ENCODE measurements around the gene CACNA2D3.

The CACNA2D3 gene

DNA sequence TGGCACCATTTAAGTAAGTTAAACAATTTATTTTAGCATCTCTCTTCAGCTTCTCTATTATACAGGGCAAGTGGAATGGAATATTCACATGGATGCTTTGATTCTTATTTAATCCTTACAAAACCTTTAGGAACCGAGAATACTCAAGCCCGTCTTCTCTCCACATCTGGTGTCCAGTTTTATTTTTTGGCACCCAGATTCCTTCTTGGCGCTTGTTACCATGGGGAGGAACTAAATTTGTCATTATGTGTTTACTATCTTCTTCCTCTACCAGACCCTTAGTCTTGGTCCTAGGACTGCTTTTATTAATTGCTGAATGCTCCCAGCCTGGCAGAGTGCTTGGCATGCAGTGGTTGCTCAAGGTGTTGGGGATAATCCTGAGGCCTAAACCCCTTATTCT lies 138.8 kb downstream of the CACNA2D3 start:
- Histone ChIP-seq H3K27ac (no peak overlapping the region), H3K4me3 (no peak overlapping the region), H3K36me3 (no peaks in the 10 kb centered on the region), H3K9me3 (no peaks in the 10 kb centered on the region), H3K4me1 (no peaks in the 10 kb centered on the region), H3K27me3 (peaks cover 0 to 6% of the 10 kb centered on the region in 2 donors)
- no peak for DNase-seq
- intact Hi-C loops (cut with DNase I; ENCODE audit: low total_unique reads) = no loop called here
- TF ChIP-seq, protein P1, sequence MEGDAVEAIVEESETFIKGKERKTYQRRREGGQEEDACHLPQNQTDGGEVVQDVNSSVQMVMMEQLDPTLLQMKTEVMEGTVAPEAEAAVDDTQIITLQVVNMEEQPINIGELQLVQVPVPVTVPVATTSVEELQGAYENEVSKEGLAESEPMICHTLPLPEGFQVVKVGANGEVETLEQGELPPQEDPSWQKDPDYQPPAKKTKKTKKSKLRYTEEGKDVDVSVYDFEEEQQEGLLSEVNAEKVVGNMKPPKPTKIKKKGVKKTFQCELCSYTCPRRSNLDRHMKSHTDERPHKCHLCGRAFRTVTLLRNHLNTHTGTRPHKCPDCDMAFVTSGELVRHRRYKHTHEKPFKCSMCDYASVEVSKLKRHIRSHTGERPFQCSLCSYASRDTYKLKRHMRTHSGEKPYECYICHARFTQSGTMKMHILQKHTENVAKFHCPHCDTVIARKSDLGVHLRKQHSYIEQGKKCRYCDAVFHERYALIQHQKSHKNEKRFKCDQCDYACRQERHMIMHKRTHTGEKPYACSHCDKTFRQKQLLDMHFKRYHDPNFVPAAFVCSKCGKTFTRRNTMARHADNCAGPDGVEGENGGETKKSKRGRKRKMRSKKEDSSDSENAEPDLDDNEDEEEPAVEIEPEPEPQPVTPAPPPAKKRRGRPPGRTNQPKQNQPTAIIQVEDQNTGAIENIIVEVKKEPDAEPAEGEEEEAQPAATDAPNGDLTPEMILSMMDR (IDR thresholded peaks at IDR 0.05) = no peak

DNA sequence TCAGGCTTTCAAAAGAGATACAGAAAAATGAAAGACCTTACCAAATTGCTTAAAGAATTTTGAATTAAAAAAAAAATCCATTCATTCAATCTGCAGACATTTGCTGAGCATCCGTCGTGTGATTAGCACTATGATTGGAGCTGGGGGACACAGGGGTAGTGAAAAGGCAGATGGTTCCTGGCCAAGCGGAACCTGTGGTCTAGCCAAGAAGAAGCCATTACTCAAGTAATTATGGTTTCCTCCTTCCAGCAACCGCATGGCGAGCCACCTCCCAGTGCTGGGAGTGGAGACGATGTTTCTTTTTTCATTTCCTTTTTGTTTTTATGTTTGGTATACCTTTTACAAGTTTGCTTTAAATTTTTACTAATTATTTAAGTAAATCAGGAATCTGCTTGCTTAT lies 140.2 kb downstream of the CACNA2D3 start:
- Histone ChIP-seq H3K4me3 (no peak overlapping the region), H3K4me1 (no peaks in the 10 kb centered on the region), H3K36me3 (no peaks in the 10 kb centered on the region), H3K9me3 (no peaks in the 10 kb centered on the region), H3K27me3 (peaks cover 0 to 6% of the 10 kb centered on the region in 2 donors), H3K27ac (no peak overlapping the region)
- TF ChIP-seq, protein P1 (IDR thresholded peaks at IDR 0.05) = no peak
- intact Hi-C loops (cut with DNase I; ENCODE audit: low total_unique reads) = no loop called here
- DNase-seq = peak in 1 of 2 donors; percentile 20

DNA sequence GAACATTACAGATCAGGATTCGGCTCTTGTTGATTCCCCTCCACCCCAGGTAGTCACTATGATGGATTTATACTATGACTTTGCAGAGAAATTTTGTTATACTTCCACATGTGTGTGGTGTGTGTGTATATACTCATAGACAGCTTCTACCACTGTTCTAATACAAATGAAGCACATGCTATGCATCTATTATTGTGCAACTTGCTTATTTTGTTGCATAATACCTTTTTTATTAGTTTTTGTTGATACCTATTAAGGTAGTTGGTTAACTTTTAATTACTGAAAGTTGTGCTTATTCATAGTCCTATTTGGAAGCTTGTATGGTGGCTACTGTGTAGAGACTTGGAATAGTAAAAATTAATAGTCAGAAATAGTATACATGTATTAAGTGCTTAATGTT lies 140.6 kb downstream of the CACNA2D3 start:
- peaks cover 0 to 6% of the 10 kb centered on the region in 2 donors for H3K27me3 ChIP-seq
- H3K27ac ChIP-seq = no peak overlapping the region
- TF ChIP-seq, protein P1 (IDR thresholded peaks at IDR 0.05) = no peak
- DNase-seq = no peak
- no peak overlapping the region for H3K4me3 ChIP-seq
- no peaks in the 10 kb centered on the region for H3K4me1 ChIP-seq
- intact Hi-C loops (cut with DNase I; ENCODE audit: low total_unique reads) = no loop called here
- H3K36me3 ChIP-seq = no peaks in the 10 kb centered on the region
- H3K9me3 ChIP-seq = no peaks in the 10 kb centered on the region

DNA sequence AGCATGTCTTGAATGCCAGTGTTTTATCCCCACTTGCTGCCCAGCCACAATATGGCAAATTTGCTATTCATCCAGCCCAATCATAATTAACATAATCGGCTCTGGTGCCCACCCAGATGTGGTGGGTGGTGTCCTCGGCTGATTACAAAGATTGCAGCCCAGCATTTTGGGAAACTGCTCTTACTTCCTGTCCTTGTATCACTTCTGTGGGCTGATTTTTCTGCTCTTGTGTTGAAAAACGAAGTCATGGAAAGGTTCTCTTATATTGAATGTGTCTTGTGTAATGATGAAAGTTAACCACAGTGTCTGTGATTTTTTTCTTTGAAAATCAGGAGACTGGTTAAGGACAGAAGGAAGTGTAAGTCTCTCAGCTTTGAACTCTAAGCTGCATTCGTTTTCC lies 141.7 kb downstream of the CACNA2D3 start:
- H3K4me1 ChIP-seq = no peaks in the 10 kb centered on the region
- no peak overlapping the region for H3K4me3 ChIP-seq
- intact Hi-C loops (cut with DNase I; ENCODE audit: low total_unique reads) = no loop called here
- H3K9me3 ChIP-seq = no peaks in the 10 kb centered on the region
- no peak overlapping the region for H3K27ac ChIP-seq
- DNase-seq = no peak
- H3K27me3 ChIP-seq = peaks cover 0 to 3% of the 10 kb centered on the region in 2 donors
- H3K36me3 ChIP-seq = no peaks in the 10 kb centered on the region
- TF ChIP-seq, protein P1 (IDR thresholded peaks at IDR 0.05) = no peak

DNA sequence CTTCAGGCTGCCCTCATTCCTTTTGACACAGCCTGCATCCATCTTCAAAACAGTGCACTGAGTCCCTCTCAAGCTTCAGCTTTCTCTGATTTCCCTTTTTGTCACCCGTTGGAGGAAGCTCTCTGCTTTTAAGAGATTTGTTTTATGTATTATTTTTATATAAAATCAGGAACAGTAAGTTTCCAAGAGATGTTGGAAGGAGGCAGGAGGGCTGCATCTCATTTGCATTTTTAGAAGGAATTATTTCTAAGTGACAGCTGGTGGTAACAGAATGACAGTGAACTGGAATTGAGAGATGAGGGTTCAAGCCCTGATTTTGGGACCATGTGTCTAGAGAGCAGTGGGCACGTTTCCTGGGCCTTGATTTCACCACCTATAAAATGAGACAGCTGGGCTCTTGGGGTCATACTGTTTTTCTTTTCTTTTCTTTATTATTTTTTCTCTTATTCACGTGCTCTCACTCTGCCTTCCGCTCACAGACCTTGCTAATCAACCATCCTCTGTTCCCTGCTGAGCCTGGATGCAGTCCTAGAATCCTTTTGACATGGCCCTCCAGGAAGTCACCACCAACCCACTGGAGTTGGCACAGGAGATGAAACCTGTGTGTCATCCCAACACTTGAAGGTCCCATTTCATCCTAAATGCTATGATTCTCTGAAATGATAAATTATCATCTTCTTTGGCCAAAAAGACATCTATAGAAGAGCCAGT lies 148.6 kb downstream of the CACNA2D3 start:
- intact Hi-C loops (cut with DNase I; ENCODE audit: low total_unique reads) = no loop called here
- Histone ChIP-seq H3K27me3 (no peaks in the 10 kb centered on the region), H3K36me3 (no peaks in the 10 kb centered on the region), H3K4me3 (no peak overlapping the region), H3K4me1 (no peaks in the 10 kb centered on the region), H3K27ac (no peak overlapping the region), H3K9me3 (no peaks in the 10 kb centered on the region)
- no peak for DNase-seq
- TF ChIP-seq, protein P1 (IDR thresholded peaks at IDR 0.05) = no peak
